IMR-90 (cell line): ENCODE measurements around the gene SPRYD7. TPM values are rescaled to one million over a fixed set of nuclear protein-coding genes. Genes with fewer than 3 reads are reported as not detected.

ENCODE experiments used
- ATAC-seq: fragments of 200-7000 bp; cut with Tn5 transposase; 2 replicates; pipeline ENCODE4 v1.9.1; 2020; ENCODE audit warnings: low read depth, mild to moderate bottlenecking, moderate library complexity
- BruUV-seq: library from RNA; stranded (reverse); fragments of 400-500 nt; replicated peaks from 2 replicates; lab custom pipeline; 2021; lab: Mats Ljungman, UMichigan
- CTCF ChIA-PET: fragments of 300-600 bp; formaldehyde crosslinking; extraction: SDS; loops from one replicate; lab custom pipeline; 2021; ENCODE audit warnings: antibody characterized with exemption; lab: Yijun Ruan, JAX
- POLR2A ChIA-PET: fragments of 300-600 bp; sonication (Branson Sonifier 250); formaldehyde crosslinking; loops from one replicate; lab custom pipeline; 2022; ENCODE audit warnings: antibody characterized with exemption; ENCODE audit not compliant: unreplicated experiment; lab: Charles Lee
- DNase-seq: peaks from one replicate; pipeline ENCODE4 v3.0.0; 2013
- H2AFZ ChIP-seq: replicated peaks from 2 replicates; pipeline ENCODE3; 2013; ENCODE audit warnings: low read length, mild to moderate bottlenecking; ENCODE audit not compliant: poor library complexity
- H2AK5ac ChIP-seq: 2 replicates; pipeline ENCODE4 v1.6.1; 2013; ENCODE audit warnings: low read depth, low read length, inconsistent platforms
- H2AK9ac ChIP-seq: replicated peaks from 2 replicates; pipeline ENCODE3; 2013; ENCODE audit warnings: mild to moderate bottlenecking, low read depth, low read length, moderate library complexity; ENCODE audit not compliant: poor library complexity
- H2BK120ac ChIP-seq: 2 replicates; pipeline ENCODE4 v1.6.1; 2013; ENCODE audit warnings: low read depth, low read length, inconsistent platforms
- H2BK15ac ChIP-seq: 3 replicates; pipeline ENCODE4 v1.6.1; 2013; ENCODE audit warnings: low read depth, low read length, inconsistent platforms
- H2BK20ac ChIP-seq: 2 replicates; pipeline ENCODE4 v1.6.1; 2013; ENCODE audit warnings: low read depth, mild to moderate bottlenecking, inconsistent platforms, low read length, moderate library complexity
- H2BK5ac ChIP-seq: 2 replicates; pipeline ENCODE4 v1.6.1; 2013; ENCODE audit warnings: mild to moderate bottlenecking, low read depth, low read length, inconsistent platforms; ENCODE audit not compliant: poor library complexity, severe bottlenecking
- H3K14ac ChIP-seq: replicated peaks from 2 replicates; pipeline ENCODE4 v1.6.1; 2013; ENCODE audit warnings: low read depth, low read length, inconsistent platforms
- H3K18ac ChIP-seq: 2 replicates; pipeline ENCODE4 v1.6.1; 2013; ENCODE audit warnings: low read depth, low read length, control low read depth
- H3K23ac ChIP-seq: 2 replicates; pipeline ENCODE4 v1.6.1; 2013; ENCODE audit warnings: low read depth, low read length, inconsistent platforms
- H3K27ac ChIP-seq: 2 replicates; pipeline ENCODE4 v1.5.1; 2013; ENCODE audit warnings: mild to moderate bottlenecking, control low read depth, low read length; ENCODE audit not compliant: insufficient read depth
- H3K27me3 ChIP-seq: 2 replicates; pipeline ENCODE4 v1.6.1; 2013; ENCODE audit warnings: low read length; ENCODE audit not compliant: control insufficient read depth, insufficient read depth
- H3K36me3 ChIP-seq: 2 replicates; pipeline ENCODE4 v1.6.1; 2013; ENCODE audit warnings: low read length, mixed read lengths; ENCODE audit not compliant: control insufficient read depth, insufficient read depth
- H3K4ac ChIP-seq: 2 replicates; pipeline ENCODE4 v1.6.1; 2013; ENCODE audit warnings: low read depth, low read length, inconsistent platforms
- H3K4me1 ChIP-seq: 2 replicates; pipeline ENCODE4 v1.6.1; 2013; ENCODE audit warnings: low read length, mixed read lengths; ENCODE audit not compliant: control insufficient read depth, insufficient read depth
- H3K4me2 ChIP-seq: 2 replicates; pipeline ENCODE4 v1.6.1; 2013; ENCODE audit warnings: low read depth, mild to moderate bottlenecking, control low read depth, low read length, moderate library complexity
- H3K4me3 ChIP-seq: 2 replicates; pipeline ENCODE4 v1.5.1; 2013; ENCODE audit warnings: low read depth, mild to moderate bottlenecking, control low read depth, low read length, moderate library complexity; ENCODE audit not compliant: insufficient read depth
- H3K56ac ChIP-seq: 2 replicates; pipeline ENCODE4 v1.6.1; 2013; ENCODE audit warnings: low read length, inconsistent platforms; ENCODE audit not compliant: insufficient read depth; ENCODE audit errors: extremely low read depth
- H3K79me1 ChIP-seq, 2 experiments: 2 replicates each; pipeline ENCODE4 v1.6.1; 2013; ENCODE audit warnings: low read length in 2 of 2, inconsistent platforms in 1 of 2, low read depth in 1 of 2
- H3K9ac ChIP-seq: 2 replicates; pipeline ENCODE4 v1.6.1; 2013; ENCODE audit warnings: low read depth, low read length, control low read depth
- H3K9me1 ChIP-seq: 2 replicates; pipeline ENCODE4 v1.6.1; 2013; ENCODE audit warnings: low read length, inconsistent platforms; ENCODE audit not compliant: insufficient read depth
- H3K9me3 ChIP-seq: 2 replicates; pipeline ENCODE4 v1.6.1; 2013; ENCODE audit warnings: low read length; ENCODE audit not compliant: control insufficient read depth, insufficient read depth
- H4K20me1 ChIP-seq: 2 replicates; pipeline ENCODE4 v1.6.1; 2013; ENCODE audit warnings: low read length, inconsistent platforms; ENCODE audit not compliant: insufficient read depth
- H4K5ac ChIP-seq: 2 replicates; pipeline ENCODE4 v1.6.1; 2013; ENCODE audit warnings: mild to moderate bottlenecking, low read depth, low read length, control low read depth
- H4K8ac ChIP-seq, 2 experiments: 2 replicates each; pipeline ENCODE4 v1.6.1; 2013; ENCODE audit warnings: low read depth in 2 of 2, low read length in 2 of 2, control low read depth in 1 of 2, inconsistent platforms in 1 of 2
- H4K91ac ChIP-seq: 2 replicates; pipeline ENCODE4 v1.6.1; 2013; ENCODE audit warnings: low read depth, low read length, inconsistent platforms; ENCODE audit not compliant: insufficient read depth
- CHD1 ChIP-seq: IDR thresholded peaks from 2 replicates; pipeline ENCODE4 v1.6.1; 2012; ENCODE audit warnings: low read depth, low read length, improper control_type of control experiment
- RAD21 ChIP-seq: IDR thresholded peaks from 2 replicates; pipeline ENCODE4 v1.6.1; 2012; ENCODE audit warnings: low read length, improper control_type of control experiment
- WGBS, 2 experiments: methylation state at CpG; one replicate each; pipeline versions ENCODE4 v1.1.5 to v1.1.7; 2013; ENCODE audit warnings: missing lambda C conversion rate in 2 of 2; ENCODE audit not compliant: insufficient read length in 1 of 2; ENCODE audit errors: extremely low coverage in 2 of 2; 5-methylcytosine and 5-hydroxymethylcytosine counted together
- dilution Hi-C: fragments of 300-500 bp; cut with HindIII; formaldehyde crosslinking; loops from one replicate; pipeline ENCODE4 v1.14.3; 2018; ENCODE audit warnings: low sequenced_read_pairs; ENCODE audit not compliant: unreplicated experiment
- in situ Hi-C: fragments of 300-500 bp; cut with MboI; formaldehyde crosslinking; loops from 3 replicates; pipeline ENCODE4 v1.14.3; 2019; ENCODE audit warnings: low sequenced_read_pairs, inconsistent platforms, mixed read lengths
- intact Hi-C: fragments of 100-400 bp; cut with micrococcal nuclease; formaldehyde crosslinking; loops from 2 replicates; pipeline ENCODE4 v1.10.0; 2022
- polyA plus RNA-seq, 3 experiments: library from polyadenylated mRNA; depleted of rRNA; stranded (reverse); fragments of >200 nt; gene quantifications; 2 replicates each; pipeline ENCODE4 v1.2.3, GENCODE V29; 2012; ENCODE audit warnings: low replicate concordance in 1 of 3
- total RNA-seq: library from RNA; depleted of rRNA; stranded (reverse); fragments of >200 nt; gene quantifications from 2 replicates; pipeline ENCODE4 v1.2.3, GENCODE V29; 2012
- TF ChIP-seq, protein P1 (sequence below): conservative IDR thresholded peaks from 2 replicates; pipeline ENCODE4 v1.5.1; 2012; ENCODE audit warnings: mild to moderate bottlenecking, low read depth, low read length, improper control_type of control experiment

Gene SPRYD7
- total and polyA plus RNA-seq, 2 of the 4 experiments (the other 2 are of a cell fraction) = 5.6 to 20.2 TPM

- H3K4ac ChIP-seq = 0 out of 2 replicates have a peak overlapping the region, but pooled peaks have one; percentile 21
- no peaks in the 10 kb centered on the region for H3K79me1 ChIP-seq
- H2BK5ac ChIP-seq = no peak overlapping the region
- H2BK15ac ChIP-seq = no peak overlapping the region
- peak overlapping the region; percentile 27; the same call in 1 of the 2 replicates for H4K91ac ChIP-seq
- intact Hi-C loops = no loop called here
- peak; percentile 42 for TF ChIP-seq RAD21
- no peak for TF ChIP-seq CHD1
- TF ChIP-seq, protein P1, sequence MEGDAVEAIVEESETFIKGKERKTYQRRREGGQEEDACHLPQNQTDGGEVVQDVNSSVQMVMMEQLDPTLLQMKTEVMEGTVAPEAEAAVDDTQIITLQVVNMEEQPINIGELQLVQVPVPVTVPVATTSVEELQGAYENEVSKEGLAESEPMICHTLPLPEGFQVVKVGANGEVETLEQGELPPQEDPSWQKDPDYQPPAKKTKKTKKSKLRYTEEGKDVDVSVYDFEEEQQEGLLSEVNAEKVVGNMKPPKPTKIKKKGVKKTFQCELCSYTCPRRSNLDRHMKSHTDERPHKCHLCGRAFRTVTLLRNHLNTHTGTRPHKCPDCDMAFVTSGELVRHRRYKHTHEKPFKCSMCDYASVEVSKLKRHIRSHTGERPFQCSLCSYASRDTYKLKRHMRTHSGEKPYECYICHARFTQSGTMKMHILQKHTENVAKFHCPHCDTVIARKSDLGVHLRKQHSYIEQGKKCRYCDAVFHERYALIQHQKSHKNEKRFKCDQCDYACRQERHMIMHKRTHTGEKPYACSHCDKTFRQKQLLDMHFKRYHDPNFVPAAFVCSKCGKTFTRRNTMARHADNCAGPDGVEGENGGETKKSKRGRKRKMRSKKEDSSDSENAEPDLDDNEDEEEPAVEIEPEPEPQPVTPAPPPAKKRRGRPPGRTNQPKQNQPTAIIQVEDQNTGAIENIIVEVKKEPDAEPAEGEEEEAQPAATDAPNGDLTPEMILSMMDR = peak; percentile 38
- peak; percentile 36 for DNase-seq
- no peak overlapping the region for H3K4me2 ChIP-seq
- no peak overlapping the region for H3K27ac ChIP-seq
- no TSS peak for BruUV-seq
- no peaks in the 10 kb centered on the region for H3K36me3 ChIP-seq
- no peak overlapping the region for H3K23ac ChIP-seq
- H4K5ac ChIP-seq = no peak overlapping the region
- 0% methylated on average over 1 of the region's 3 CpGs; no CpG with 5 or more reads in 1 of the 2 experiments for WGBS, 2 experiments
- peak overlapping the region; percentile 41; the same call in 1 of the 2 replicates for H2BK120ac ChIP-seq
- H4K20me1 ChIP-seq = no peaks in the 10 kb centered on the region
- peaks cover 3% of the 10 kb centered on the region for H3K9me3 ChIP-seq
- dilution Hi-C loops = no loop called here
- no peak overlapping the region for H3K9ac ChIP-seq
- no peak overlapping the region for H4K8ac ChIP-seq
- H3K9me1 ChIP-seq = peaks cover 5% of the 10 kb centered on the region; the same call in 1 of the 2 replicates
- no peaks in the 10 kb centered on the region for H3K4me1 ChIP-seq
- in situ Hi-C loops = no loop called here
- POLR2A ChIA-PET = no interaction called here
- H2AFZ ChIP-seq = peak overlapping the region; percentile 75
- H2AK9ac ChIP-seq = no peak overlapping the region
- ATAC-seq = peak; percentile 44; the same call in 1 of the 2 replicates
- H3K56ac ChIP-seq = no peak overlapping the region; the same call in 1 of the 2 replicates
- no peak overlapping the region for H2BK20ac ChIP-seq
- no peaks in the 10 kb centered on the region for H3K27me3 ChIP-seq
- no peak overlapping the region for H2AK5ac ChIP-seq
- no peak overlapping the region for H3K18ac ChIP-seq
- CTCF ChIA-PET = interaction anchor here (0.7 to 1.6 kb wide), 9 partner anchors 53 to 822 kb away, joined by 3 to 6 read pairs (median 4); partner anchors contain the start of gene SPRYD7
- H3K14ac ChIP-seq = no peak overlapping the region
- no peak overlapping the region for H3K4me3 ChIP-seq
Measured at GRCh38 chr13:49869519-49869918, 66.6 kb downstream of the SPRYD7 start.
